Stimulated activated CD4-positive, alpha-beta T cell treated with anti-CD3 and anti-CD28 coated beads, Interleukin-2, amount 100 ng/mL, for 4 hours (primary cell): ENCODE results near the gene NDUFV3.
"Not testable (repeated sequence)": the region's sequence is repeated elsewhere in the genome, so short reads cannot be mapped to it uniquely, and the experiment has no call there.

ENCODE experiments used
- DNase-seq: peaks from one replicate; pipeline ENCODE4 v3.0.0-alpha.2; 2020; ENCODE audit warnings: low read depth

The NDUFV3 gene

DNA sequence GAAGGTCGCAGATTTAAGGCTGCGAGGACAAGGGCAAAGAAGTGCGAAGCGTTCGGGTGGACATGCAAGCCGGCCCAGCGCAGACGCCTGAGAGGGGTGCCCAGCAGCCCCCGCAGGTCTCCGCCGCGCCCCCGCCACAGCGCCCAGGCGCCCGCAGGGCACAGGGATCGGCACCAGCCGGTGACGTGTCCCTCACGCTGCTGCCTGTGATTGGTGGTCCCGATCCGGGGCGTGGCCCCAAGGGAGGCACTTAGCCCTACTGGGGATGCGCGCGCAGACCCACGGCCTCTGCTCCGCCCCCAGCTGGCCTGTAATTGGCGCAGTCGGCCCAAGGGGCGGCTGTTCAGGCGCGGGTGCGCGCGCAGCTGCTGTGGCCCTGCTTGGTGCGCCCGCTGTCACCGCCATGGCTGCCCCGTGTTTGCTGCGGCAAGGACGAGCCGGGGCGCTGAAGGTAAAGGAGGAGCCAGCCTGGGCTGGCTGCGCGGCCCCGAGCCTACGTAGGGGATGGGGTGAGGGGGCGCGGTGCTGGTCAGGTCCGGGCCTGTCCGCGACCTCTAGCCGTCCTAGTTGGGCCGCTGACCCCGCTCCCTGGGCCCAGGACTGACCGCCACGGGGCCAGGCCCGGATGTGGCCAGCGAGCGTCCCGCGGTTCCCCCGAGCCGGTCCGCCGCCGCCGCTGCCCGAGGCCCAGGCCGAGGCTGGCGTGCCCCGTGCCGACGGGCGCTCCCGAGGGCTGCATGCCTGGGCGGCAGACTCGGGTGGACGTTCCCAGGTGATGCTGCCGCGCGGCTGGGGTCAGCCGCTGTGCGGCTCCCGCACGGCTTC is at the start of gene NDUFV3:
TSS of gene NDUFV3 (plus strand) at position 379 of the 825 bp plus-strand sequence. CDS start at position 404, 25 bp downstream.
- DNase-seq = peak; percentile 100

DNA sequence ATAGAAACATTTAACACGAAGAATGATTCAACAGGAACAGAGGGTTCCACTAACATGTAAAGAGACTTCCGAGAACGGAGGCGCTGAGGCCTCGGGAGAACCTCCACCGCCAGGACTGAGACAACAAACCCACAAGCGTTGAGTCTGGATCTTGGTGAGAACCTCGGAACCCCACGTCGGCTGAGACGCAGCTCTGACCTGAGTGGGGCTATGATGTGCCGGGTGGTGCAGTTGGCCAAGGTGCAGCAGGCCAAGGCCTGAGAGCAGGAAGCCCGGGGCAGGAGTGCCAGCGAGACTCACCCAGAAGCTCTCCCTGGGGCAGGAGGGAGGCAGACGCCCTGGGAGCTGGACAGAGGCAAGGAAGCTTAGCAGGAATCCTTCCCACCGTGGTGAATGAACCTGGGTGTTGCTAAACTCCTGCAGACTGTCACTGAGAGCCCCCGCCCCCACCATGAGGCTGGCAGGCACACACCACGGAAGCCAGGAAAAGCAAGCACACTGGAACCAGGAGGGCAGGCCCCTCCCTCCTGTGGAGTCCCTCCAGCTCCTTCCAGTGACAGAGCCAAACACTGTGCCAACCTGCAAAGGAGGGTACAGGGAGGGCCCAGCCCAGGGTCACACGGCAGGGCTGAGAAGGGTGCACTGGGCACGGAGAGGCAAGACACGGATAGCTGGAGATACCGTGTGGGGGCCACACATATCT is 48.5 kb upstream of the NDUFV3 start:
- no peak for DNase-seq

DNA sequence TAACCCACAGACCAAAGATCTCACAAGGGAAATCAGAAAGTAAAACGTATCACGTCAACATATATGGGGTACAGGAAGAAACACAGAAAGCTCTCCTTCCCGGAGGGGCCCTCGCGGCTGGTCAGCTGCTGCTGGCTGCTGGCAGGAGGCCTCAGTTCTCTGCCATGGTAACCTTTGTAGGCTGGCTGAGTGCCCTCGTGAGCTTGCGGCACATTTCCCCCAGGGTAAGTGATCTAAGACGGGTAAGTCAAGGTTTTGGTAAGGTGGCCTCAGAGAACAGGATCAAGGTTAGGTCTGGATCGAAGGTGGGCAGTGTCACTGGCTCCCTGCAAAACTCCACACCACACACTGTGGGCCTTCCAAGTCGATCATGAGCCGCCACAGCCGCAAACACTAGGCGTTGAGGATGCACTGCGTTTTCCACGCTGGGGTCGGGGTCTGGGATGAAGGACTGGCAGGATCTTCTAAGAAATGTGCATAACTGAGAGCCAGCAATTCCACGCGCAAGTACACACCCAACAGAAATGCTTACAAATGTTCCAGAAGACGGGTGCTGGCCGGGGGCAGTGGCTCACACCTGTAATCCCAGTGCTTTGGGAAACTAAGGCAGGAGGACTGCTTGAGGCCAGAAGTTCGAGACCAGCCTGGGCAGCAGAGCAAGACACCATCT is 47.7 kb upstream of the NDUFV3 start:
- no peak for DNase-seq

GRCh38 chr21:42846221-42846620 is 46.9 kb upstream of the NDUFV3 start:
- no peak for DNase-seq

- no peak for DNase-seq
These were observed 45.9 kb upstream of the NDUFV3 start for GRCh38 chr21:42847051-42847707.

- DNase-seq = no peak
These were observed 45.4 kb upstream of the NDUFV3 start for GRCh38 chr21:42847726-42848125.

DNA sequence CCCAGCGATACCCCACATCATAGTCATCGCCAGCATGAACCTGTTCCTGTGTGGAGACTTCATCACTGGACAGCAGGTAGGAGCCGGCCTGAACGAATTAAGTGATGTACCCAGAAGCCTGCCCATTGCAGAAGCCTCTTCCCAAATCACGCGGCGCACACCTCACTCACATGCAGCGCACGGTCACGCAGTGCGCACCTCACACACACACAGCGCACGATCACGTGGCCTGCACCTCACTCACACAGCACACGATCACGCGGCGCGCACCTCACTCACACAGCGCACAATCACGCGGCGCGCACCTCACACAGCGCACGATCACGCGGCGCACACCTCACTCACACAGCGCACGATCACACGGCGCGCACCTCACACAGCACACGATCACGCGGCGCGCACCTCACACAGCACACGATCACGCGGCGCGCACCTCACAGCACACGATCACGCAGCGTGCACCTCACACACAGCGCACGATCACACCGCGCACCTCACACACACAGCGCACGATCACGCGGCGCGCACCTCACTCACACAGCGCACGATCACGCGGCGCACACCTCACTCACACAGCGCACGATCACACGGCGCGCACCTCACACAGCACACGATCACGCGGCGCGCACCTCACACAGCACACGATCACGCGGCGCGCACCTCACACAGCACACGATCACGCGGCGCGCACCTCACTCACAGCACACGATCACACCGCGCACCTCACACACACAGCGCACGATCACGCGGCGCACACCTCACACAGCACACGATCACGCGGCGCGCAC is 44.8 kb upstream of the NDUFV3 start:
- not testable (repeated sequence) for DNase-seq

DNA sequence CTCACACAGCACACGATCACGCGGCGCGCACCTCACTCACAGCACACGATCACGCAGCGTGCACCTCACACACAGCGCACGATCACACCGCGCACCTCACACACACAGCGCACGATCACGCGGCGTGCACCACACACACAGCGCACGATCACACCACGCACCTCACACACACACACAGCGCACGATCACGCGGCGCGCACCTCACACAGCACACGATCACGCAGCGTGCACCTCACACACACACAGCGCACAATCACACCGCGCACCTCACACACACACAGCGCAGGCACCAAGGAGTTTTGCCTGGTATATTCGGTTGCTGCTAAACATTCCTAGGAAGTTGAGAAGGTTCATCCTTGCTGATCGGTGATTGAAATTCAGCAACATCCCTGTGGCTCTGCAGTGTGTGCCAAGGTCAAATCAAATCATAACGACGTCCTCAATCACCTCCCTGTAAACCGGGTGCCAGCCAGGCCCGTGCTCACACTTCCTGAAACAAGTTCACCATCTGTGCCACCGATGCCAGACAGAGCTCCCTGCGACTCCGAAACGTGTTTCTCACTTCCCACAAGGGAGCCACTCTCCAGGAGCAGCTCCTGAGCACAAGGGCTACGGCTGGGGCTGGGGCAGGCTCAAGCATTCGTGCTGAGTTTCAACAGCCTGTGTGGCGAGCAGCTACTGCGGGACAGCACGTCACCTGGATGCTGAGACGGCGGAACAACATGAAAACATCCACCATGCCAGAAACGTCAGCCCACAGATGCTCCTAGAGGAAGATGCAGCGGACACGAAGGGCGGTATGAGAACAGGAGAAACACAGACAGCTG is 44.0 kb upstream of the NDUFV3 start:
- no peak for DNase-seq

DNA sequence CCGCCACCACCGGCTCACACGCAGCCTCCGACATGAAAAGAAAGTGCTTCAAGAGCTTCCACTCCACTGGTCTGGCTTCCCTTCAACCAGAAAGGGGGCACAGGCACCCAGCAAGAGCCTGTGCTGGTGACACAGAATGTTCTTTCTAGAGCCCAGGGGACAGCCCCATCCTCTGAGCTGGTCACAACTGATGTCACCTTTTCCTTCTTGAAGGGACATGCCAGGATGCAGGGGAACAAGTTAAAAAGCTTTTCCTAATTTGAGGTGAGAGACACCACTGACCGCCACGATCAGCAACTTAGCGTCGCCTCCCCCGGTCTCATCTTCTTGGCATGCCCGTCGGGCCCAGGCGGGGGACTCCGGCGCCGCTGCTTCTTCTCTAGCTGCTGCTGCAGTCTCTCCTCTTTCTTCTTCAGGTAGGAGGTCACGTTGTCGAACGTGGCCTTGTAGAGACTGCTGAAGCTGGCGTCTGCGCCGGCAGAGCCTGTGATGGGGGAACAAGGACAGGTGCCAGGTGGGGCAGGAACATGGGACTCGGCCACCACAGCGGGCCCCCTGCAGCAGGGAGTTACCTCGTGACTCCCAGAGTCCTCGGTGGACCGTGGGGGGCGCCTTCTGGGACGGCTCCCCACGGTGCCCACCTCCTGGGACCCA is 43.2 kb upstream of the NDUFV3 start:
- DNase-seq = no peak

DNA sequence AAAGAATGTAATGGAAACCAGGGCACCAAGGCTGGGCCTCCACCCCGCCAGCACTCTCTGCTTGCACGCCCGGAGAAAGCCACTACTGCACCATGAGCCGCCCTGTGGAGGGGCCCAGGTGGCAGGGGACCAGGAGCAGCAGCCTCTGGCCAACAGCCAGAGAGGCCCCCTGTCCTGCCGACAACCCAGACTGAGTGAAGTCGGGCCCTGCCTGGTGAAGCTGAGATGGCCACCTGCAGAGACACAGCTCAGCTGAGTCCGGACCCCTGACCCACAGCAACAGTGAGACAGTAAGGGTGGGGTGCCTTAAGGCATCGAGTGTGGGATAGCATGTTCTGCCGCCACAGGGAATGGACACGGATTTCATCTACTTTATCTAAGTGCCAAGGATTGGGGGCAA is 42.6 kb upstream of the NDUFV3 start:
- no peak for DNase-seq

DNA sequence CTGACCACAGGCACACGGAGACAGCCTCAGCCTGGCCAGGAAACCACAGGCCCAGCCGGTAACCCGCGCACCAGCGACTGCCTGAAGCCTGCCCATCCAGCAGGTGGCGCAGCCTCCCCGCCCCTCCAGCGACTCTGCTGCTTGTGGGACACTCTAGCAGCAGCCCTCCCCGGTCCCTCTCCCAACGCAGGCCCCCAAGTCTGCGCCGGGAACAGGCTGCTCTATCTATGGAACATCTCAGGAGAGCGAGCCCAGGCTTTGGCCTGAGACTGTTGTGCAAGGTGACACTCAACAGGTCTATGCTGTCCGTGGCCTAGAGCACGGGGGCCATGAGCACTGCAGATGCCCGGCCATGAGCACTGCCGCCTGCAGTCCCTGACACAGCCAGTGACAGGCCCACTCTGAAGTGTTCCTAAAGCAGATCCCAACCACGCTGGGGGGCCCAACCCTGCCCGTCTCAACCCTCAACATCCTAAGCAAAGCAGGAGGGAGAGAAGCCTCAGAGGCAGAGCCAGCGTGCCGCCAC is 42.2 kb upstream of the NDUFV3 start:
- no peak for DNase-seq

GRCh38 chr21:42851812-42852665 is 41.1 kb upstream of the NDUFV3 start:
- no peak for DNase-seq

DNA sequence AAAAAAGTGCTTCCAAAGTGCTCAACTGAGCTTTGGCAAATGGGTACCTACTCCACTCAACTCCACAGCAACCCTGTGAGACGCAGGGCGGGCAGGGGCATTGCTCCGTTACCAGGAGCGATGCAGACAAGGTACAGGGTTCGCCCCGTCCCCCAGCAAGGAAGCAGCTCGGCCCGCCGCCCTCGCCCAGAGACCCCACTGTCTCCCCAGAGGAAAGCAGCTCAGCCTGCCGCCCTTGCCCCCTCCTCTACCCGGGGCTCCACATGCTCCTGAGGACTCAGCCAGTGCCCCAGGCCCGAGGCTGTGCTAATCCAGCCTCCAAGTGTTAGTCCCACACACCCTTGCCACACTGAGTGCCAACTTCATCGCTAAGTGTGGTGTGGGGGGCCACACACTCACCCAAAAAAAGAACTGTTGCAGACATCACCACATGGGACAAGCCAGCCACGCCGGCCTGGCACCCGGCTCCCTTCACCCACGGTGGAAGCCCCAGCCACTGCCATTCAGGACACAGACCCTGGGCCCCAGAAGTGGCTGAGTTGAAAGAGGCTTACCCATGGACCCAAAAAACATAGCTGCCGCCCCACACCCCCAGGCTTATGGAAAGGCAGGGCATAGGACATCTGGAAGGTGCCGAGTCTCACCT is 40.1 kb upstream of the NDUFV3 start:
- DNase-seq = no peak

DNA sequence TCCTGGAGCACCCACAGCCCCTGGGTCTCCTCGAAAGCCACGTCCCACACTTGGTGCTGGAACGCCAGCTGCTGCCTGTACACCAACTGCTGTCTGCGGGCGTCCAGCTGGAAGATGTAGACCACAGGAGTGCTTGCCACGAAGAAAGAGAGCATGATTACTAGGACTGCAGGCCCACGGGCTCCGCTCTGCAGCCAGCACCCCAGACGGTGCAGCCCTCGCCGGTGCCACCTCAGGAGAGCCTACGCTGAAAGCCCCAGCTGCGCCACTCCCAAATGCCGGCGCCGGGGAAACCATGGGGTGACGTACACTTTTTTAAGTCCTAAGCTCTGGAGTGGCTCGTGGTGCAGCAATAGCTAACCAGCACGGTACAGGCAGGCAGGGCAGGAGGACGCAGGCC is 39.5 kb upstream of the NDUFV3 start:
- no peak for DNase-seq

GRCh38 chr21:42854246-42855010 is 38.7 kb upstream of the NDUFV3 start:
- no peak for DNase-seq

DNA sequence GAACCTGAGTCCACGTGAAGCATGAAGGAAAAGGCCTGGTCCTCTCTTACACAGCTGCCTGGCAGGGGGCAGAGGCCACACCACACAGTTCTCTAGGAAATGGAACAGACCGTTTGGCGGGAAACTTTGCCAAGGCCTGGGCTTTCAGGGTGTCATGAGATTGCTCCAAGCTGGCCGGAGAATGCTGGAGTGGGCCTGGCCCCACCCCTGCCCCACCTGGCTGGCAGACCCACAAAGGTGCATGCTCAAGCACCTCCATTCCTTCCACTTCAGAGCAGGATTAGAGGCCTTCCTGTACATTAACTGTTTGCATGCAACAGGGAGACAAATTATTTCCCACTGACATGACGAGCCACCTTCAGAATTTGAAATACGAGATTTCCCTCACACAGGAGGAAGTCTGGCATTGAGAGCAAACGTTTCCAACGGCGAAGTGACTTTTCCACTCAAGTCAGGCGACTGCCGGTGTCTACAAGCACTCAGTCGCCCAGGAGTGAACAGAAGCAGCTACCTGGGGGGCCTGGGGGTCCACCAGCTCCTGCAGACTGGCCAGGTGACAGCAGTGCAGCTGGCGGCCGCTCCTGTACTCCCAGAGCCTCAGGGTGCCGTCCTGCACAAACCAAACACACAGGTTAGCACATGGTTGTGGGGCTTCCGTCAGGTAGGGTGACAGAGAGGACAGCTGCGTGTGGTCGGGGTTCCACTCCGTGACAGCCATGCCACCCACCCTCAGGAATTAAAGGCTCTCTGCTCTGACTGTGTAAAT is 37.8 kb upstream of the NDUFV3 start:
- no peak for DNase-seq

DNA sequence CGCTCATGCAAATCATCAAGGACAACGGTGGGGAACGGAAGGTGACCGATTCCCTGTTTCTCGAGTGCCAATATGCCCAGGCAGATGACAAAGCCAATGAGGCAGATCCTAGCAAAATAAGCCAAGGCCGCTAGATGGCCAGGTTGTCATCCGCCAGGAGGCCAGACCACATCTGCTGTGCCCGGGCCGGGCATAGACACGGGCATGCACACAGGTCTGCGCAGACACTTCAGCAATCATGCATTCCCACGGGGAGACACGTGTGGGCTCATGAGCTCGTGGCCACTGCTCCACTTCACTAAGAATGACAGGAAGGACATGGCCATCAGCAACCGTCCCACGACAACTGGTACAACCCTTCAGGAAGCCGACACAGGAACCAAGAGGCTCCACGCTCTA is 37.2 kb upstream of the NDUFV3 start:
- DNase-seq = no peak
